Activated B cell treated with CpG ODN at 0.5 μM for 24 hours (primary cell): ENCODE results near the gene C10orf120. TPM values are rescaled to one million over a fixed set of nuclear protein-coding genes. Genes with fewer than 3 reads are reported as not detected.

ENCODE experiments used
- ATAC-seq: fragments of 200-7000 bp; cut with Tn5 transposase; one replicate; pipeline ENCODE4 v1.10.0; 2021; ENCODE audit warnings: low read depth, mild to moderate bottlenecking, moderate library complexity
- CTCF ChIA-PET: fragments of 350-600 bp; sonication (Branson Sonifier 250); formaldehyde crosslinking; loops from one replicate; lab custom pipeline; 2021; ENCODE audit warnings: antibody characterized with exemption; lab: Charles Lee
- POLR2A ChIA-PET: fragments of 350-600 bp; sonication (Branson Sonifier 250); formaldehyde crosslinking; loops from one replicate; lab custom pipeline; 2021; ENCODE audit warnings: antibody characterized with exemption; lab: Charles Lee
- DNase-seq: peaks from one replicate; pipeline ENCODE4 v3.0.0; 2022
- H3K27ac Mint-ChIP-seq: one replicate; pipeline ENCODE4 v1.8.0; 2020; ENCODE audit warnings: mixed read lengths
- H3K27me3 Mint-ChIP-seq: one replicate; pipeline ENCODE4 v1.8.0; 2021; ENCODE audit warnings: mixed read lengths
- H3K36me3 Mint-ChIP-seq: one replicate; pipeline ENCODE4 v1.8.0; 2021; ENCODE audit warnings: low read depth, mixed read lengths
- H3K4me1 Mint-ChIP-seq: one replicate; pipeline ENCODE4 v1.8.0; 2021; ENCODE audit warnings: mixed read lengths
- H3K4me3 Mint-ChIP-seq: one replicate; pipeline ENCODE4 v1.8.0; 2020; ENCODE audit warnings: mild to moderate bottlenecking, mixed read lengths
- H3K9me3 Mint-ChIP-seq: one replicate; pipeline ENCODE4 v1.8.0; 2020; ENCODE audit warnings: mixed read lengths
- intact Hi-C: fragments of 100-400 bp; cut with micrococcal nuclease; formaldehyde crosslinking; loops from one replicate; pipeline ENCODE4 v1.15.1; 2024
- total RNA-seq: library from RNA; stranded (reverse); gene quantifications from 2 replicates; pipeline ENCODE4 v1.2.3, GENCODE V29; 2022
- TF ChIP-seq, protein P1 (sequence below): fragments of 200-600 bp; IDR thresholded peaks from one replicate; pipeline ENCODE4 v1.8.0; 2022; ENCODE audit warnings: antibody characterized with exemption, mild to moderate bottlenecking

The C10orf120 gene
- total RNA-seq, 1 donor from 2014 or later, result not detected

DNA sequence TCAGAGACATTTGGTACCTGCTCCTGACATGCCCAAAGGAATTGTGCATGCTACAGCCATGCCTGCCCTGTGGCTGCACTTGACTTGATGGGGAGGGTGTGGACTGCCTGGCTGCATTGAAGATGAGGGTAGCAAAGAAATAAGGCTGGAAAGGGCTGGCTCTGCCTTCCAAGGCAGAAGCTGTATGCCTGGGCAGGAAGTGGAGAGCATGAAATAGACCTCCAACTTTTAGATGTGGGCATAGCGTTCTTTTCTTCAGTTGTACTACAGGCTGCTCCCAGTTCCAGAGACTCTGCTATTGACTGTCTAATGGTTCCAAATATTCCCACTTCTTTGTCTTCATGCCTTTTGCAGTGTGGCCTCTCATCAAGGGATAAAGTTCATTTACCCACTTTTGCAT lies 3.0 kb downstream of the C10orf120 start:
- H3K36me3 Mint-ChIP-seq, result no peaks in the 10 kb centered on the region
- ChIA-PET CTCF (no interaction called here), POLR2A (no interaction called here)
- H3K27me3 Mint-ChIP-seq, result peaks cover 3% of the 10 kb centered on the region
- no peaks in the 10 kb centered on the region for H3K4me1 Mint-ChIP-seq
- intact Hi-C loops, result no loop called here
- H3K9me3 Mint-ChIP-seq, result no peaks in the 10 kb centered on the region
- TF ChIP-seq, protein P1, sequence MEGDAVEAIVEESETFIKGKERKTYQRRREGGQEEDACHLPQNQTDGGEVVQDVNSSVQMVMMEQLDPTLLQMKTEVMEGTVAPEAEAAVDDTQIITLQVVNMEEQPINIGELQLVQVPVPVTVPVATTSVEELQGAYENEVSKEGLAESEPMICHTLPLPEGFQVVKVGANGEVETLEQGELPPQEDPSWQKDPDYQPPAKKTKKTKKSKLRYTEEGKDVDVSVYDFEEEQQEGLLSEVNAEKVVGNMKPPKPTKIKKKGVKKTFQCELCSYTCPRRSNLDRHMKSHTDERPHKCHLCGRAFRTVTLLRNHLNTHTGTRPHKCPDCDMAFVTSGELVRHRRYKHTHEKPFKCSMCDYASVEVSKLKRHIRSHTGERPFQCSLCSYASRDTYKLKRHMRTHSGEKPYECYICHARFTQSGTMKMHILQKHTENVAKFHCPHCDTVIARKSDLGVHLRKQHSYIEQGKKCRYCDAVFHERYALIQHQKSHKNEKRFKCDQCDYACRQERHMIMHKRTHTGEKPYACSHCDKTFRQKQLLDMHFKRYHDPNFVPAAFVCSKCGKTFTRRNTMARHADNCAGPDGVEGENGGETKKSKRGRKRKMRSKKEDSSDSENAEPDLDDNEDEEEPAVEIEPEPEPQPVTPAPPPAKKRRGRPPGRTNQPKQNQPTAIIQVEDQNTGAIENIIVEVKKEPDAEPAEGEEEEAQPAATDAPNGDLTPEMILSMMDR, result no peak
- ATAC-seq (no peak), DNase-seq (no peak)
- no peak overlapping the region for H3K4me3 Mint-ChIP-seq
- H3K27ac Mint-ChIP-seq, result no peak overlapping the region

DNA sequence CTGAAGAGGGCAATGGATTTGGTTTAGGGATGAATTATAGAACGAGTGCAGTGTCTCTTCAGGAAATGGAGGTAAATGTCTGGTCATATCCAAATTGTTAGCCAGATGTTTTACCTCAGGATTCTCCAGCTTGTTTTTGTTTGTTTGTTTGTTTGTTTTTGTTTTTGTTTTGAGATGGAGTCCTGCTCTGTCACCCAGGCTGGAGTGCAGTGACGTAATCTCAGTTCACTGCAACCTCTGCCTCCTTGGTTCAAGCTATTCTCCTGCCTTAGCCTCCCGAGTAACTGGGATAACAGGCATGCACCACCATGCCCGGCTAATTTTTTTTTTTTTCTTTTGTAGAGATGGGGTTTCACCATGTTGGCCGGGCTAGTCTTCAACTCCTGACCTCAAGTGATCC lies 6.9 kb downstream of the C10orf120 start:
- intact Hi-C loops, result no loop called here
- ATAC-seq, result no peak

DNA sequence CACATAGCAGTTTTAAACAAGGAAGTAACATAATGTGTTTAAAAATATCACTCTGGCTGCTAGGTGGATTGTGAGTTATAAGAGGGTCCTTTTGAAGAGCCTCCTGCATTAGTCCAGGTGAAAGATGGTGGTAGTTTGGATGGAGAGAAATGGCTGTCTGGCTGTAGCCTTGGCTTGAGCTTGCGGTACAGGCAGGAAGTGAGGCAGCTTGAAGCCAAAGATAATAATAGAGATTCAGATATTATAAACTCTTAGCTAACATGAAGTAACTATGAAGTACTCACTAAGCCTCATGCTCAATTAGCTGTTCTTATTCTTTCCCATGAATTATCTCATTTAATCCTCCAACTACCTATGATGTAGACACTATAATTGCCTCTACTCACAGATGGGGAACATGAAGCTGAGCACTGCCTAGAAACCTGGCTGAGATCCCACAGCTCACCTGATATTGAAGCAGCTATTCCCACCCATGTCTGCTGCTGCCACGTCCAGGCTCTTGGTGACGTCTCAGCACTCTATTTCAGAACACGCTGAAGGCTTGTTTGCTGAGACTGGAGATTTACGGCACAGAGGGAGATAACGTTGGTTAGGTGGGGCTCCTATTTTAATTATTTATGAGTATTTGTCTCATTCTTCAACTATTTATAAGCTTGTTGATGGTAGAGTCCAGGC lies 10.4 kb downstream of the C10orf120 start:
- TF ChIP-seq, protein P1, result no peak
- H3K36me3 Mint-ChIP-seq, result no peaks in the 10 kb centered on the region
- POLR2A ChIA-PET, result no interaction called here
- H3K4me3 Mint-ChIP-seq, result no peak overlapping the region
- DNase-seq (no peak), ATAC-seq (no peak)
- no peak overlapping the region for H3K27ac Mint-ChIP-seq
- CTCF ChIA-PET, result no interaction called here
- intact Hi-C loops, result no loop called here
- H3K9me3 Mint-ChIP-seq, result no peaks in the 10 kb centered on the region
- peaks cover 8% of the 10 kb centered on the region for H3K27me3 Mint-ChIP-seq
- H3K4me1 Mint-ChIP-seq, result no peaks in the 10 kb centered on the region

More for the DNA sequence above, 6.9 kb downstream of the C10orf120 start:
- no peak overlapping the region for H3K4me3 Mint-ChIP-seq
- POLR2A ChIA-PET, result no interaction called here
- no peak for DNase-seq
- H3K27ac Mint-ChIP-seq, result no peak overlapping the region
- TF ChIP-seq, protein P1, result no peak
- H3K4me1 Mint-ChIP-seq, result no peaks in the 10 kb centered on the region
- CTCF ChIA-PET, result no interaction called here
- H3K36me3 Mint-ChIP-seq, result no peaks in the 10 kb centered on the region
- peaks cover 3% of the 10 kb centered on the region for H3K27me3 Mint-ChIP-seq
- no peaks in the 10 kb centered on the region for H3K9me3 Mint-ChIP-seq

DNA sequence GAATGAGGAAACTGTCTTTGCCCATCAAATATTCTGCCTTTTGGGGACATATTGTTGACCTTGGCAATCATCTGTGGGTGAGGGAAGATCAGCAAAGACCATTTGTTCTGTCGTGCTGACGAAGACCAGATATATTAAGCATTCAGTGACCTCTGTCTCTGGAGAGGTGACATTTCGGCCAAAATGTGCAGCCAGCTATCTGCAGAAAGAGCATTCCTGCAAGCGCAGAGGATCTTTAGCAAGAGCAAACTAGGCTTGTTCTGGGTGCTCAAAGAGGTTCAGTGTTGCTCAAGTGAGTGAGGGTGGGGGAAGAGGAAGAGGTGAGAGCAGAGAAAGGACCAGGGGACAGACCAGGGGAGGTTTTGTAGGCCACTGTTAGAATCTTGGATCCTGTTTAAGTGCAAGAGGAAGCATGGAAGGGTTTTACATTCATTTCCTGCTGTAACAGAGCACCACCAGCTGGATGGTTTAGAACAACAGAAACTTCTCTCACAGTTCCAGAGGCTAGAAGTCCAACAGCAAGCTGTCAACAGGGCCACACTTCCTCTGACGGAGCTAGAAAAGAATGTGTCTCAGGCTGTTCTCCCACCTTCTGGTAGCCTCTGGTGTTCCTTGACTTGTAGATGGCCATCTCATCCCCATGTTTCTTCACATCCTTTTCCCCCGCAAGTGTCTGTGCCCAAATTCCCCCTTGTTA lies 11.2 kb downstream of the C10orf120 start:
- H3K36me3 Mint-ChIP-seq, result no peaks in the 10 kb centered on the region
- DNase-seq (no peak), ATAC-seq (no peak)
- POLR2A ChIA-PET, result no interaction called here
- H3K9me3 Mint-ChIP-seq, result no peaks in the 10 kb centered on the region
- H3K27ac Mint-ChIP-seq, result no peak overlapping the region
- H3K4me3 Mint-ChIP-seq, result no peak overlapping the region
- no peaks in the 10 kb centered on the region for H3K4me1 Mint-ChIP-seq
- H3K27me3 Mint-ChIP-seq, result peaks cover 11% of the 10 kb centered on the region
- TF ChIP-seq, protein P1, result no peak
- CTCF ChIA-PET, result no interaction called here
- intact Hi-C loops, result no loop called here

DNA sequence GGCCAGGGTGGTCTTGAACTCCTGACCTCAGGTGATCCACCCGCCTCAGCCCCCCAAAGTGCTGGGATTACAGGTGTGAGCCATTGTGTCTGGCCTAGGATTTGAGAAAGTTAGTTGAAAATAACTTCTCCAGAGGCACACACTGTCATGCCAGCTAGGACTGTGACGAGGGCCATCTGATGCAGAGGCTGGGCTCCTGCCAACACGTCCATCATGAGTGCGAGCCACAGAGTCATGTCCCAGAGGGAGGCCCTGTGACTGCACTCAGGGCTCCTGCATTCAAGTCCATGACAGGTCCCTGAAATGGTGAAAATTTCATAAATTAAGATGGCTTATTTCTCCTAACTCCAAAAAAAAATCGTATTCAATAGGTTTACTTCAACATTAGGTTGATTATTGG lies 17.1 kb downstream of the C10orf120 start:
- Mint-ChIP-seq H3K4me1 (no peaks in the 10 kb centered on the region), H3K27ac (no peak overlapping the region), H3K4me3 (no peak overlapping the region), H3K9me3 (no peaks in the 10 kb centered on the region), H3K36me3 (no peaks in the 10 kb centered on the region), H3K27me3 (peaks cover 16% of the 10 kb centered on the region)
- intact Hi-C loops, result no loop called here
- CTCF ChIA-PET, result no interaction called here
- ATAC-seq, result no peak
- no peak for DNase-seq
- POLR2A ChIA-PET, result no interaction called here
- TF ChIP-seq, protein P1, result no peak
